Fibroblast of skin of right quadriceps (primary cell): ENCODE data around the gene PCDHA2.
A peak's percentile ranks its signal among the peaks of the same experiment; 100 is the strongest.
"Not testable (repeated sequence)": the region's sequence is repeated elsewhere in the genome, so short reads cannot be mapped to it uniquely, and the experiment has no call there.

Source experiments
- DNase-seq: peaks from one replicate; pipeline ENCODE4 v3.0.0-alpha.2; 2013

Gene PCDHA2

DNA sequence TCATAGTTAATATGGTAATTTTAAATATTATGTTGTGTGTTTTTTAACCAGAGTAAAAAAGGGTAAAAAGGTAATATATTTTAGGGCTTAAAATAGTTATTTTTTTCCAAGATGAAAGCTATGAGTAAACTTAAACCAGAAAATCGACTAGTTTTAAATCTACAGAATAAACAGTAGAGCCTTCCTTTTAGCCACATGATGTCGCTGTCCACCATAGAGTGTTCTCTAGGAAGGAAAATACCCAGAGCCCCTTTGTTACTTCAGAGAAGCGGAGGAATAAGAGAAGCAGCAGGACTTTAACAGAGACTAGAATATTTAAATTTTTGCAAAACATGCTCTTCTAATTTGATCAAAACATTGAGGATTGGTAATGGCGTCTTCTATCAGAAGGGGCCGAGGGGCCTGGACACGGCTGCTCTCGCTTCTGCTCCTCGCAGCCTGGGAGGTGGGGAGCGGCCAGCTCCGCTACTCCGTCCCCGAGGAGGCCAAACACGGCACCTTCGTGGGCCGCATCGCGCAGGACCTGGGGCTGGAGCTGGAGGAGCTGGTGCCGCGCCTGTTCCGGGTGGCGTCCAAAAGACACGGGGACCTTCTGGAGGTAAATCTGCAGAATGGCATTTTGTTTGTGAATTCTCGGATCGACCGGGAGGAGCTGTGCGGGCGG, at the start of gene PCDHA2:
TSS of gene PCDHA2 (plus strand) at position 258 of the 664 bp plus-strand sequence.
- DNase-seq: no peak

DNA sequence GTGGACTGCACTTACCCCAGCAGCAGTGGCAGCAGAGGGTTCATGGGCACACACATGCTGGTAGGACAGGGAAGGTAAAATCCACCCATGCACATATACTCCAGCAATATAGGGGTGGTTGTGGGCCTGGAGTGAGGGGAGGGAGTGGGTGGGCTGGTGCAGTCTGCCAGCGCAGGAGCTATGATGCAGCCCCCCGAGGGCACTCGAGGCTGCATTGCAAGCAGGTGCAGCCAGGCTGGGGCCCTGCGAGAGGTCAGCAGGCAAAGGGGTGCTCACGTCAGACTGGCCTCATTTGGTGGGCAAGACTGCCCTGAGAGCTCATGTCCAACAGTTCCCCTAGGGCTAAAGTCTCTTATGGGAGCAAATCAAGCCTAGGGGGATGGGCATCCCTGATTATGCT, 41.1 kb upstream of the PCDHA2 start:
- no peak for DNase-seq

DNA sequence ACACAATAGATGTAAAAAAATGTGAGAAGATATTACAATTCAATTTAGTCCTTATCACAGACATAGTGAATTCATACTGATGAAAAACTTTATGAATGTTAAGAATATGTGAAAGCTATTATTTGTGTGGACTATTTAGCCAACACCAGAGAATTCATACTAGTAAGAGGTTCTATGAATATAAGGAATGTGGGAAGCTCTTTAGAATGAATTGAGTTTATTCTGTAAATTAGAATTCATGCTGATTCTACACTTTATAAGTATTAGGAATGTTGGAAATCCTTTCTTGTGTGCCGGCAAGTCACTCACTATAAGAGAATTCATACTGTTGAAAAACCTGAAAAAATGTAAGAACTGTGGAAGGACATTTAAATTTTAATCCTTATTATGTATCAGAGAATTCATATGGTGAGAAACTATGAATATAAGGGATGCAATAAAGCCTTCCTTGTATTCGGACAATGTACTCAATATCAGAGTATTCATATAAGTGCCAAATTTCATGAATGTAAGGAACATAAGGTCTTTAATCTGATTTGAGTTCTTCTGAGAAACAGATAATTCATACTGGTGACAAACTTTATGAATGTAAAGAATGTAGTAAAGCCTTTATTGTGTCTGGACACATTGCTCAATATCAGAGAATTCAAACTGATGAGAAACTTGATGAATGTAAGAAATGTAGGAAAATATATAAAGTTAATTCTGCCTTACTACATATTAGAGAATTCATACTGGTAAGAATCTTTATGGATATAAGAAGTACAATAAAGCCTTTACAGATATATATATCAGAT, 30.3 kb upstream of the PCDHA2 start:
- DNase-seq: no peak

DNA sequence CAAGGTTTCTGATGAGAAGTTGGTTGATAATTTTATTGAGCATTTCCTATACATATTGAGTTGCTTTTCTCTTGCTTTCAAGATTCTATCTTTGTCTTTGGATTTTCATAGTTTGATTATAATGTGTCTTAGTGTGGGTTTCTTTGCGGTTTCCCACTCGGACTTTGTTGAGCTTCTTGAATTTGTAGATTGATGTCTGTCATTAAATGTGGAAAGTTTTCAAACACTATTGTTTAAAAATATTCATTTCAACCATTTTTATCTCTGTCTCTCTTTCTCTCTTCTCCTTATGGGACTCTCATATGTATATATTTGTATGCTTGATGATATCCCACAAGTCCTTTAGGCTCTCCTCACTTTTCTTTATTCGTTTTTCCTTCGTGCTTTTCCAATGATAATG, 27.2 kb upstream of the PCDHA2 start:
- DNase-seq: no peak

DNA sequence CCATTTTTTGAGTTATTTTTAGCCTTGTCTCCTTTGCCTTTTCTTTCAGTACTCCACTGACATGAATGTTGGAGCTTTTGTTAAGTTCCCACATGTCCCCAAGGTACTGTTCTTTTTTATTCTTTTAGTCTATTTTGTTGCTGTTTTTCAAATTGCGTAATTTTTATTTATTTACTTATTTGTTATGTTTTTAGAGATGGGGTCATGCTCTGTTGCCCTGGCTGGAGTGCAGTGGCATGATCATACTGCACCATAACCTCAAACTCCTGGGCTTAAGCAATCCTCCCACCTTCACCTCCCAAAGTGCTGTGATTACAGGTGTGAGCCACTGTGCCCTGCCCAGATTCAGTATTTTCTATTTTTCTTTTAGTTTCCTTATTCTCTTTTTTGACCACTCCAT, 14.1 kb upstream of the PCDHA2 start:
- DNase-seq: no peak

DNA sequence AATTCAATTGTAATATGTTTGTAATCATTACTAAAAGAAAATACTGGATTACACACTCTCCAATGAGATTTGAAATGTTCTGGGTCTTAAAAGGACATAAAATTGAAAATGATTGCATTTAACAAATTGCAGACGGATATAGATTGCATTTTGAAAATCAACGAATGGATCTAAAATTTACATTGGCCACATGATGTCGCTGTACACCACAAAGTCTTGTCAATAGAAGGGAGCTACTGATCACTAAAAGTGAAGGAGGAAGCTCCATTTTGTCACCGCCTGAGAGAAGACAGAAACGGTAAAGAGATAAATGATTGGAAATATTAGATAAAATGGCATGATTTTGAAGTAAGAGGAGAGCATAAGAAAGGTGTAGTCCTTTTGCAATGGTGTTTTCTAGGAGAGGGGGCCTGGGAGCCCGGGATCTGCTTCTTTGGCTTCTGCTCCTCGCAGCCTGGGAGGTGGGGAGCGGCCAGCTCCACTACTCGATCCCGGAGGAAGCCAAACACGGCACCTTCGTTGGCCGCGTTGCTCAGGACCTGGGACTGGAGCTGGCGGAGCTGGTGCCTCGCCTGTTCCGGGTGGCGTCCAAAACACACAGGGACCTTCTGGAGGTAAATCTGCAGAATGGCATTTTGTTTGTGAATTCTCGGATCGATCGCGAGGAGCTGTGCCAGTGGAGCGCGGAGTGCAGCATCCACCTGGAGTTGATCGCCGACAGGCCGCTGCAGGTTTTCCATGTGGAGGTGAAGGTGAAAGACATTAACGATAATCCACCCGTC, 8.6 kb upstream of the PCDHA2 start, which contains the start of gene PCDHA1:
TSS of gene PCDHA1 (plus strand) at position 236 of the 782 bp plus-strand sequence.
- no peak for DNase-seq

DNA sequence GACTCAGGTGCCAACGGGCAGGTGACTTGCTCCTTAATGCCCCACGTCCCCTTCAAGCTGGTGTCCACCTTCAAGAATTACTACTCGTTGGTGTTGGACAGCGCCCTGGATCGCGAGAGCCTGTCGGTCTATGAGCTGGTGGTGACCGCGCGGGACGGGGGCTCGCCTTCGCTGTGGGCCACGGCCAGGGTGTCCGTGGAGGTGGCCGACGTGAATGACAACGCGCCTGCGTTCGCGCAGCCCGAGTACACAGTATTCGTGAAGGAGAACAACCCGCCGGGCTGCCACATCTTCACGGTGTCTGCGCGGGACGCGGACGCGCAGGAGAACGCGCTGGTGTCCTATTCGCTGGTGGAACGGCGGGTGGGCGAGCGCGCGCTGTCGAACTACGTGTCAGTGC, 7.2 kb upstream of the PCDHA2 start:
- not testable (repeated sequence) for DNase-seq

DNA sequence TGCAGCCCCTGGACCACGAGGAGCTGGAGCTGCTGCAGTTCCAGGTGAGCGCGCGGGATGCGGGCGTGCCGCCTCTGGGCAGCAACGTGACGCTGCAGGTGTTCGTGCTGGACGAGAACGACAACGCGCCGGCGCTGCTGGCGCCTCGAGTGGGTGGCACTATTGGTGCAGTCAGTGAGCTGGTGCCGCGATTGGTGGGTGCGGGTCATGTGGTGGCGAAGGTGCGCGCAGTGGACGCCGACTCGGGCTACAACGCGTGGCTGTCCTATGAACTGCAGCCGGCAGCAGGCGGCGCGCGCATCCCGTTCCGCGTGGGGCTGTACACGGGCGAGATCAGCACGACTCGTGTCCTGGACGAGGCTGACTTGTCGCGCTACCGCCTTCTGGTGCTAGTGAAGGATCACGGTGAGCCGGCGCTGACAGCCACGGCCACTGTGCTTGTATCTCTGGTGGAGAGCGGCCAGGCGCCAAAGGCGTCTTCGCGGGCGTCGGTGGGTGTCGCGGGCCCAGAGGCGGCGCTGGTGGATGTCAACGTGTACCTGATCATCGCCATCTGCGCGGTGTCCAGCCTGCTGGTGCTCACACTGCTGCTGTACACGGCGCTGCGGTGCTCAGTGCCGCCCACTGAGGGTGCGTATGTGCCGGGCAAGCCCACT, 6.7 kb upstream of the PCDHA2 start:
- not testable (repeated sequence) for DNase-seq

DNA sequence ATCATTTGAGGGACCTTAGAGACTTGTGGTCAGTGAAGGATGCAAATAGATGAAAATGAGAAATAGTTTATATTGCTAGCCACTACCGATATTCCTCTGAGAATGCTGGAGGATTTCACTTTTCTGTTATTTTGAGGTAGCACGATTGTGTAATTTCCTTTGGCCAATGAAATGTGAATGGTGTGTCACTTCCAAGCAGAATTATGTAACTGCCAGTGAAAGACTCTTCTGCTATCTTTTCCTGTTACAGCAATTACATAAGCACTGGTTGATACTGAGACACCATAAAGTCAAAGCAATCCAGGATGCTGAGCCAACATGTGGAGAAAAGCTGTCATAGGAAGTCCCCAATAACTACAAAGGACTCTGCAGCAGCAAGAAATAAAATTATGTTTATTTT, 3.6 kb upstream of the PCDHA2 start:
- no peak for DNase-seq

DNA sequence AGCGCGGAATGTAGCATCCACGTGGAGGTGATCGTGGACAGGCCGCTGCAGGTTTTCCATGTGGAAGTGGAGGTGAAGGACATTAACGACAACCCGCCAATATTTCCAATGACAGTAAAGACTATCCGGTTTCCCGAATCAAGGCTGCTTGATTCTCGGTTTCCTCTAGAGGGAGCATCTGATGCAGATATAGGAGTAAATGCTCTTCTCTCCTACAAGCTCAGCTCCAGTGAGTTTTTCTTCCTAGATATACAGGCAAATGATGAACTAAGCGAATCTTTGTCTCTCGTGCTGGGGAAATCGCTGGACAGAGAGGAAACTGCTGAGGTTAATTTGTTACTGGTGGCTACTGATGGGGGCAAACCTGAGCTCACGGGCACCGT, 598 bp downstream of the PCDHA2 start:
- DNase-seq: no peak

DNA sequence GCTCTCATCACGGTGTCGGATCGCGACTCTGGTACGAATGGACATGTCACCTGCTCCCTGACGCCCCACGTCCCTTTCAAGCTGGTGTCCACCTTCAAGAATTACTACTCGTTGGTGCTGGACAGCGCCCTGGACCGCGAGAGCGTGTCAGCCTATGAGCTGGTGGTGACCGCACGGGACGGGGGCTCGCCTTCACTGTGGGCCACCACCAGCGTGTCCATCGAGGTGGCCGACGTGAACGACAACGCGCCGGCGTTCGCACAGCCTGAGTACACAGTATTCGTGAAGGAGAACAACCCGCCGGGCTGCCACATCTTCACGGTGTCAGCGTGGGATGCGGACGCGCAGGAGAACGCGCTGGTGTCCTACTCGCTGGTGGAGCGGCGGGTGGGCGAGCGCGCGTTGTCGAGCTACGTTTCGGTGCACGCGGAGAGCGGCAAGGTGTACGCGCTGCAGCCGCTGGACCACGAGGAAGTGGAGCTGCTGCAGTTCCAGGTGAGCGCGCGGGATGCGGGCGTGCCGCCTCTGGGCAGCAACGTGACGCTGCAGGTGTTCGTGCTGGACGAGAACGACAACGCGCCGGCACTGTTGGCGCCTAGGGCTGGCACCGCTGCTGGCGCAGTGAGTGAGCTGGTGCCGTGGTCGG, 1.5 kb downstream of the PCDHA2 start:
- not testable (repeated sequence) for DNase-seq

DNA sequence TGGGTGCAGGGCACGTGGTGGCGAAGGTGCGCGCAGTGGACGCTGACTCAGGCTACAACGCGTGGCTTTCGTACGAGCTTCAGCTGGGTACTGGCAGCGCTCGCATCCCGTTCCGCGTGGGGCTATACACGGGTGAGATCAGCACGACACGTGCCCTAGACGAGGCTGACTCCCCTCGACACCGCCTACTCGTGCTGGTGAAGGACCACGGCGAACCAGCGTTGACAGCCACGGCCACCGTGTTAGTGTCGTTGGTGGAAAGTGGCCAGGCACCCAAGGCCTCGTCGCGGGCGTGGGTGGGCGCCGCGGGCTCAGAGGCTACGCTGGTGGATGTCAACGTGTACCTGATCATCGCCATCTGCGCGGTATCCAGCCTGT, 2.1 kb downstream of the PCDHA2 start:
- DNase-seq: no peak

DNA sequence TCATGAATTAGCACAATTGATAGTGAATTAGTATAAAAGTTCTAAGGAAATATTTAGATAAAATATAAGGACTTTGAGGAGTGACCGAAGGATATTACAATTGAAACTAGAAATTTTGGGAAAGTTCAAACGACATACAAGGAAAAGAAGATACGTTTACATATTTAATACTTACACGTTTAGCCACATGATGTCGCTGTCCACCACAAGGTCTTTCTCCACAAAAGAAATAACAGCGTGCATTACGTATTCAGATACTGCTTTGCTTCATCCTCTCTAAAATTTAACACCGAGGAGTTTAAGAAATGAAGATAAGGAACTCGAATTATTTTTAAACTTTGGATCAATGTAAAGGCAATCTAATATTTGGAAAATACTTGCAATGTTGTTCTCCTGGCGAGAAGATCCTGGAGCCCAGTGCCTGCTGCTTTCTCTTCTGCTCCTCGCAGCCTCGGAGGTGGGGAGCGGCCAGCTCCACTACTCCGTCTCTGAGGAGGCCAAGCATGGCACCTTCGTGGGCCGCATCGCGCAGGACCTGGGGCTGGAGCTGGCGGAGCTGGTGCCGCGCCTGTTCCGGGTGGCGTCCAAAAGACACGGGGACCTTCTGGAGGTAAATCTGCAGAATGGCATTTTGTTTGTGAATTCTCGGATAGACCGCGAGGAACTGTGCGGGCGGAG, 6.3 kb downstream of the PCDHA2 start, which contains the start of gene PCDHA3:
TSS of gene PCDHA3 (plus strand) at position 242 of the 678 bp plus-strand sequence.
- peak; percentile 4 for DNase-seq

DNA sequence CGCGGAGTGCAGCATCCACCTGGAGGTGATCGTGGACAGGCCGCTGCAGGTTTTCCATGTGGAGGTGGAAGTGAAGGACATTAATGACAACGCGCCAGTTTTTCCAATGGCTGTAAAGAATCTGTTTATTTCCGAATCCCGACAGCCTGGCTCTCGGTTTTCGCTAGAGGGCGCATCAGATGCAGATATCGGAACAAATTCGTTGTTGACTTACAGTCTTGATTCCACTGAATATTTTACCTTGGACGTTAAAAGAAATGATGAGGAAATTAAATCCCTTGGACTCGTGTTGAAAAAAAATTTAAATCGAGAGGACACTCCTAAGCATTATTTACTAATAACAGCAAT, 6.8 kb downstream of the PCDHA2 start:
- DNase-seq: no peak

DNA sequence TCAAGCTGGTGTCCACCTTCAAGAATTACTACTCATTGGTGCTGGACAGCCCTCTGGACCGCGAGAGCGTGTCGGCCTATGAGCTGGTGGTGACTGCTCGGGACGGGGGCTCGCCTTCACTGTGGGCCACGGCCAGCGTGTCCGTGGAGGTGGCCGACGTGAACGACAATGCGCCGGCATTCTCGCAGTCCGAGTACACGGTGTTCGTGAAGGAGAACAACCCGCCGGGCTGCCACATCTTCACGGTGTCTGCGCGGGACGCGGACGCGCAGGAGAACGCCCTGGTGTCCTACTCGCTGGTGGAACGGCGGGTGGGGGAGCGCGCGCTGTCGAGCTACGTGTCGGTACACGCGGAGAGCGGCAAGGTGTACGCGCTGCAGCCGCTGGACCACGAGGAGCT, 7.7 kb downstream of the PCDHA2 start:
- not testable (repeated sequence) for DNase-seq

DNA sequence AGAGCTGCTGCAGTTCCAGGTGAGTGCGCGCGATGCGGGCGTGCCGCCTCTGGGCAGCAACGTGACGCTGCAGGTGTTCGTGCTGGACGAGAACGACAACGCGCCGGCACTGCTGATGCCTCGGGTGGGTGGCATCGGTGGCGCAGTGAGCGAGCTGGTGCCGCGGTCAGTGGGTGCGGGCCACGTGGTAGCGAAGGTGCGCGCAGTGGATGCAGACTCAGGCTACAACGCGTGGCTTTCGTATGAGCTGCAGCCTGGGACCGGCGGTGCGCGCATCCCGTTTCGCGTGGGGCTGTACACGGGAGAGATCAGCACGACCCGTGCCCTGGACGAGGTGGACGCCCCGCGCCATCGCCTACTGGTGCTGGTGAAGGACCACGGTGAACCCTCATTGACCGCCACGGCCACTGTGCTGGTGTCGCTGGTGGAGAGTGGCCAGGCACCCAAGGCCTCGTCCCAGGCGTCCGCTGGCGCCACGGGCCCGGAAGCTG, 8.2 kb downstream of the PCDHA2 start:
- DNase-seq: no peak

DNA sequence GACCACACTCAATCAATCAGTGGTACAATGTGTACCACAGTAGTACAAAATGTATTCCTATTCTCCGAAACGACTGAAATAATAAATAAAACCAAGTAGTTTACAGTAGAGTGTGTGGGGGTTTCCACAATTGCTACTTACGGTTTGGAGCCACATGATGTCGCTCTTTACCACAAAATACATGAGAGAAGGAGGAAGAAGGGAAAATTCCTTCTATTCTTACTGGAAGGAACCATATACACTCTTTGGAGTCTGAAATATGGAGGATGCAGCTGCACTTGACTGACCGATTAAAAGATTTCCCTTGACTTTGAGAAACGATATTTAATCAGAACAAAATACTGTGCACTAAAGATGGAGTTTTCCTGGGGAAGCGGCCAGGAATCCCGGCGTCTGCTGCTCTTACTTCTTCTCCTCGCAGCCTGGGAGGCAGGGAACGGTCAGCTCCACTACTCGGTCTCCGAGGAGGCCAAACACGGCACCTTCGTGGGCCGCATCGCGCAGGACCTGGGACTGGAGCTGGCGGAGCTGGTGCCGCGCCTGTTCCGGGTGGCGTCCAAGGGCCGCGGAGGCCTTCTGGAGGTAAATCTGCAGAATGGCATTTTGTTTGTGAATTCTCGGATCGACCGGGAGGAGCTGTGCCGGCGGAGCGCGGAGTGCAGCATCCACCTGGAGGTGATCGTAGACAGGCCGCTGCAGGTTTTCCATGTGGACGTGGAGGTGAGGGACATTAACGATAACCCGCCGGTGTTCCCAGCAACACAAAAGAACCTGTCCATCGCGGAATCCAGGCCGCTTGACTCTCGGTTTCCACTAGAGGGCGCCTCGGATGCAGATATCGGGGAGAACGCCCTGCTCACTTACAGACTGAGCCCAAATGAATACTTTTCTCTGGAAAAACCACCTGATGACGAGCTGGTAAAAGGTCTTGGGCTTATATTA, 12.5 kb downstream of the PCDHA2 start, which contains the start of gene PCDHA4:
TSS of gene PCDHA4 (plus strand) at position 235 of the 942 bp plus-strand sequence.
- no peak for DNase-seq

DNA sequence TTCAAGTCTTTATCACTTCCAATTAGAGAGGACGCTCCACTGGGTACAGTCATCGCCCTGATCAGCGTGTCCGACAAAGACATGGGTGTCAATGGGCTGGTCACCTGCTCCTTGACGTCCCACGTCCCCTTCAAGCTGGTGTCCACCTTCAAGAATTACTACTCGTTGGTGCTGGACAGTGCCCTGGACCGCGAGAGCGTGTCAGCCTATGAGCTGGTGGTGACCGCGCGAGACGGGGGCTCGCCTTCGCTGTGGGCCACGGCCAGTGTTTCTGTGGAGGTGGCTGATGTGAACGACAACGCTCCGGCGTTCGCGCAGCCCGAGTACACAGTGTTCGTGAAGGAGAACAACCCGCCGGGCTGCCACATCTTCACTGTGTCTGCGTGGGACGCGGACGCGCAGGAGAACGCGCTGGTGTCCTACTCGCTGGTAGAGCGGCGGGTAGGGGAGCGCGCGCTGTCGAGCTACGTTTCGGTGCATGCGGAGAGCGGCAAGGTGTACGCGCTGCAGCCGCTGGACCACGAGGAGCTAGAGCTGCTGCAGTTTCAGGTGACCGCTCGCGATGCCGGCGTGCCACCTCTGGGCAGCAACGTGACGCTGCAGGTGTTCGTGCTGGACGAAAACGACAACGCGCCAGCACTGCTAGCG, 13.7 kb downstream of the PCDHA2 start:
- not testable (repeated sequence) for DNase-seq

DNA sequence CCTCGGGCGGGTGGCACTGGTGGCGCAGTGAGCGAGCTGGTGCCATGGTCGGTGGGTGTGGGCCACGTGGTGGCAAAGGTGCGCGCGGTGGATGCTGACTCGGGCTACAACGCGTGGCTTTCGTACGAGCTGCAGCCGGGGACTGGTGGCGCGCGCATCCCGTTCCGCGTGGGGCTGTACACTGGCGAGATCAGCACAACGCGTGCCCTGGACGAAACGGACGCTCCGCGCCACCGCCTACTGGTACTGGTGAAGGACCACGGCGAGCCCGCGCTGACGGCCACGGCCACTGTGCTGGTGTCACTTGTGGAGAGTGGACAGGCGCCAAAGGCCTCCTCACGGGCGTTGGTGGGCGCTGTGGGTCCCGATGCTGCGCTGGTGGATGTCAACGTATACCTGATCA, 14.2 kb downstream of the PCDHA2 start:
- no peak for DNase-seq
